ENCODE measurements around the gene L1TD1.

The L1TD1 gene

GRCh38 chr1:62198781-62199125, 4.1 kb downstream of the L1TD1 start (continued):
- TF ChIP-seq, protein P1, sequence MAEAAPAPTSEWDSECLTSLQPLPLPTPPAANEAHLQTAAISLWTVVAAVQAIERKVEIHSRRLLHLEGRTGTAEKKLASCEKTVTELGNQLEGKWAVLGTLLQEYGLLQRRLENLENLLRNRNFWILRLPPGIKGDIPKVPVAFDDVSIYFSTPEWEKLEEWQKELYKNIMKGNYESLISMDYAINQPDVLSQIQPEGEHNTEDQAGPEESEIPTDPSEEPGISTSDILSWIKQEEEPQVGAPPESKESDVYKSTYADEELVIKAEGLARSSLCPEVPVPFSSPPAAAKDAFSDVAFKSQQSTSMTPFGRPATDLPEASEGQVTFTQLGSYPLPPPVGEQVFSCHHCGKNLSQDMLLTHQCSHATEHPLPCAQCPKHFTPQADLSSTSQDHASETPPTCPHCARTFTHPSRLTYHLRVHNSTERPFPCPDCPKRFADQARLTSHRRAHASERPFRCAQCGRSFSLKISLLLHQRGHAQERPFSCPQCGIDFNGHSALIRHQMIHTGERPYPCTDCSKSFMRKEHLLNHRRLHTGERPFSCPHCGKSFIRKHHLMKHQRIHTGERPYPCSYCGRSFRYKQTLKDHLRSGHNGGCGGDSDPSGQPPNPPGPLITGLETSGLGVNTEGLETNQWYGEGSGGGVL (tag by site-specific recombination; IDR thresholded peaks at IDR 0.05), result no peak
- no peak for TF ChIP-seq ZNF19 (tag by site-specific recombination; IDR thresholded peaks at IDR 0.05; ENCODE audit: low read depth)

DNA sequence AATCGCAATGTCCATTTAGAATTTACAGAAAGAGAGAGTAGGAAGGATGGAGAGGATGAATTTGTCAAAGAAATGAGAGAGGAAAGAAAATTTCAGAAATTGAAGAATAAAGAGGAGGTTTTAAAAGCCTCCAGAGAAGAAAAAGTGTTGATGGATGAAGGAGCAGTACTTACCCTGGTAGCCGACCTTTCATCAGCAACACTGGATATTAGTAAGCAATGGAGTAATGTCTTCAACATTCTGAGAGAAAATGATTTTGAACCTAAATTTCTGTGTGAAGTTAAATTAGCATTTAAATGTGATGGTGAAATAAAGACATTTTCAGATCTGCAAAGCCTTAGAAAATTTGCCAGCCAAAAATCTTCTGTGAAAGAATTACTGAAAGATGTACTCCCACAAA, 12.5 kb downstream of the L1TD1 start:
- H3K4me3 ChIP-seq (ENCODE audit: low read depth, low read length), result no peak overlapping the region
- ChIA-PET CTCF (interaction anchor here (0.7 kb wide), 1 partner anchor 22 kb away, joined by 3 read pairs; no protein-coding TSS in a partner anchor), POLR2A (no interaction called here)
- no peaks in the 10 kb centered on the region for H3K36me3 ChIP-seq (ENCODE audit: control insufficient read depth in 2 of 2, insufficient read depth in 1 of 2, low read length in 2 of 2)
- no peaks in the 10 kb centered on the region; the same call in 1 of the 2 replicates for H3K9me3 ChIP-seq (ENCODE audit: control insufficient read depth, insufficient read depth, low read depth, low read length)
- TF ChIP-seq ZNF19 (tag by site-specific recombination; IDR thresholded peaks at IDR 0.05; ENCODE audit: low read depth), result no peak
- no peak for TF ChIP-seq ZSCAN5A (tag by site-specific recombination; IDR thresholded peaks at IDR 0.05)
- TF ChIP-seq, protein P2, sequence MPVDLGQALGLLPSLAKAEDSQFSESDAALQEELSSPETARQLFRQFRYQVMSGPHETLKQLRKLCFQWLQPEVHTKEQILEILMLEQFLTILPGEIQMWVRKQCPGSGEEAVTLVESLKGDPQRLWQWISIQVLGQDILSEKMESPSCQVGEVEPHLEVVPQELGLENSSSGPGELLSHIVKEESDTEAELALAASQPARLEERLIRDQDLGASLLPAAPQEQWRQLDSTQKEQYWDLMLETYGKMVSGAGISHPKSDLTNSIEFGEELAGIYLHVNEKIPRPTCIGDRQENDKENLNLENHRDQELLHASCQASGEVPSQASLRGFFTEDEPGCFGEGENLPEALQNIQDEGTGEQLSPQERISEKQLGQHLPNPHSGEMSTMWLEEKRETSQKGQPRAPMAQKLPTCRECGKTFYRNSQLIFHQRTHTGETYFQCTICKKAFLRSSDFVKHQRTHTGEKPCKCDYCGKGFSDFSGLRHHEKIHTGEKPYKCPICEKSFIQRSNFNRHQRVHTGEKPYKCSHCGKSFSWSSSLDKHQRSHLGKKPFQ (tag by site-specific recombination; IDR thresholded peaks at IDR 0.05), result no peak
- TF ChIP-seq ZNF610 (tag by site-specific recombination; IDR thresholded peaks at IDR 0.05; ENCODE audit: borderline replicate concordance), result 0 out of 2 replicates have a peak, but pooled peaks have one; percentile 18
- TF ChIP-seq SP2 (tag by site-specific recombination; IDR thresholded peaks at IDR 0.05), result no peak
- TF ChIP-seq, protein P3, sequence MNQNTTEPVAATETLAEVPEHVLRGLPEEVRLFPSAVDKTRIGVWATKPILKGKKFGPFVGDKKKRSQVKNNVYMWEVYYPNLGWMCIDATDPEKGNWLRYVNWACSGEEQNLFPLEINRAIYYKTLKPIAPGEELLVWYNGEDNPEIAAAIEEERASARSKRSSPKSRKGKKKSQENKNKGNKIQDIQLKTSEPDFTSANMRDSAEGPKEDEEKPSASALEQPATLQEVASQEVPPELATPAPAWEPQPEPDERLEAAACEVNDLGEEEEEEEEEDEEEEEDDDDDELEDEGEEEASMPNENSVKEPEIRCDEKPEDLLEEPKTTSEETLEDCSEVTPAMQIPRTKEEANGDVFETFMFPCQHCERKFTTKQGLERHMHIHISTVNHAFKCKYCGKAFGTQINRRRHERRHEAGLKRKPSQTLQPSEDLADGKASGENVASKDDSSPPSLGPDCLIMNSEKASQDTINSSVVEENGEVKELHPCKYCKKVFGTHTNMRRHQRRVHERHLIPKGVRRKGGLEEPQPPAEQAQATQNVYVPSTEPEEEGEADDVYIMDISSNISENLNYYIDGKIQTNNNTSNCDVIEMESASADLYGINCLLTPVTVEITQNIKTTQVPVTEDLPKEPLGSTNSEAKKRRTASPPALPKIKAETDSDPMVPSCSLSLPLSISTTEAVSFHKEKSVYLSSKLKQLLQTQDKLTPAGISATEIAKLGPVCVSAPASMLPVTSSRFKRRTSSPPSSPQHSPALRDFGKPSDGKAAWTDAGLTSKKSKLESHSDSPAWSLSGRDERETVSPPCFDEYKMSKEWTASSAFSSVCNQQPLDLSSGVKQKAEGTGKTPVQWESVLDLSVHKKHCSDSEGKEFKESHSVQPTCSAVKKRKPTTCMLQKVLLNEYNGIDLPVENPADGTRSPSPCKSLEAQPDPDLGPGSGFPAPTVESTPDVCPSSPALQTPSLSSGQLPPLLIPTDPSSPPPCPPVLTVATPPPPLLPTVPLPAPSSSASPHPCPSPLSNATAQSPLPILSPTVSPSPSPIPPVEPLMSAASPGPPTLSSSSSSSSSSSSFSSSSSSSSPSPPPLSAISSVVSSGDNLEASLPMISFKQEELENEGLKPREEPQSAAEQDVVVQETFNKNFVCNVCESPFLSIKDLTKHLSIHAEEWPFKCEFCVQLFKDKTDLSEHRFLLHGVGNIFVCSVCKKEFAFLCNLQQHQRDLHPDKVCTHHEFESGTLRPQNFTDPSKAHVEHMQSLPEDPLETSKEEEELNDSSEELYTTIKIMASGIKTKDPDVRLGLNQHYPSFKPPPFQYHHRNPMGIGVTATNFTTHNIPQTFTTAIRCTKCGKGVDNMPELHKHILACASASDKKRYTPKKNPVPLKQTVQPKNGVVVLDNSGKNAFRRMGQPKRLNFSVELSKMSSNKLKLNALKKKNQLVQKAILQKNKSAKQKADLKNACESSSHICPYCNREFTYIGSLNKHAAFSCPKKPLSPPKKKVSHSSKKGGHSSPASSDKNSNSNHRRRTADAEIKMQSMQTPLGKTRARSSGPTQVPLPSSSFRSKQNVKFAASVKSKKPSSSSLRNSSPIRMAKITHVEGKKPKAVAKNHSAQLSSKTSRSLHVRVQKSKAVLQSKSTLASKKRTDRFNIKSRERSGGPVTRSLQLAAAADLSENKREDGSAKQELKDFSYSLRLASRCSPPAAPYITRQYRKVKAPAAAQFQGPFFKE (tag by site-specific recombination; IDR thresholded peaks at IDR 0.05; ENCODE audit: borderline replicate concordance), result no peak
- peak; percentile 69 for TF ChIP-seq SETDB1 (IDR thresholded peaks at IDR 0.05; ENCODE audit: insufficient read length, low read length)
- TF ChIP-seq GLI2 (tag by site-specific recombination; IDR thresholded peaks at IDR 0.05; ENCODE audit: borderline replicate concordance, low read depth), result no peak
- TF ChIP-seq TRIM28 (IDR thresholded peaks at IDR 0.05; ENCODE audit: borderline replicate concordance, low read length), result peak; percentile 58; the same call in 1 of the 2 replicates
- TF ChIP-seq HOXA7 (CRISPR knock-in tag; IDR thresholded peaks at IDR 0.05; ENCODE audit: borderline replicate concordance), result no peak
- no peak overlapping the region for H3K27ac ChIP-seq (ENCODE audit: extremely low read depth, low read depth, low read length)
- H3K4me1 ChIP-seq (ENCODE audit: control insufficient read depth, insufficient read depth, low read length), result no peaks in the 10 kb centered on the region

- Histone ChIP-seq H3K27ac (ENCODE audit: extremely low read depth, low read depth, low read length) (no peak overlapping the region), H3K9me3 (ENCODE audit: control insufficient read depth, insufficient read depth, low read depth, low read length) (no peaks in the 10 kb centered on the region; the same call in 1 of the 2 replicates), H3K36me3 (ENCODE audit: control insufficient read depth in 2 of 2, insufficient read depth in 1 of 2, low read length in 2 of 2) (no peaks in the 10 kb centered on the region), H3K4me1 (ENCODE audit: control insufficient read depth, insufficient read depth, low read length) (no peaks in the 10 kb centered on the region), H3K4me3 (ENCODE audit: low read depth, low read length) (no peak overlapping the region)
- CTCF ChIA-PET, result no interaction called here
- TF ChIP-seq ZNF280C (tag by site-specific recombination; IDR thresholded peaks at IDR 0.05), result no peak
- TF ChIP-seq ZNF571 (tag by site-specific recombination; IDR thresholded peaks at IDR 0.05), result no peak
- TF ChIP-seq ZNF292 (tag by site-specific recombination; IDR thresholded peaks at IDR 0.05; ENCODE audit: borderline replicate concordance, low read depth), result no peak
- no peak for TF ChIP-seq ZNF433 (tag by site-specific recombination; IDR thresholded peaks at IDR 0.05; ENCODE audit: low read depth)
- POLR2A ChIA-PET, result no interaction called here
Observed at GRCh38 chr1:62208087-62208486, 13.4 kb downstream of the L1TD1 start.
